Keratinocyte (primary cell): ENCODE results near the gene UCMA.

Experiments used
- EZH2 ChIP-seq: IDR thresholded peaks from one replicate; pipeline ENCODE4 v1.6.1; 2012; ENCODE audit warnings: inconsistent platforms, mild to moderate bottlenecking, low read length, moderate library complexity
- TF ChIP-seq, protein P1 (sequence below), 3 experiments: IDR thresholded peaks in 1 of 3; conservative IDR thresholded peaks in 1 of 3; optimal IDR thresholded peaks in 1 of 3; 2 replicates in 2 of 3; 3 replicates in 1 of 3; pipeline versions ENCODE3 to v1.5.1; 2011; ENCODE audit warnings: low read length in 3 of 3, mild to moderate bottlenecking in 3 of 3, moderate library complexity in 2 of 3, control low read depth in 1 of 3, inconsistent platforms in 1 of 3; ENCODE audit not compliant: insufficient read depth in 2 of 3; ENCODE audit errors: extremely low read depth in 1 of 3

GRCh38 chr10:13201132-13201531 lies 33.0 kb downstream of the UCMA start:
- TF ChIP-seq, protein P1, sequence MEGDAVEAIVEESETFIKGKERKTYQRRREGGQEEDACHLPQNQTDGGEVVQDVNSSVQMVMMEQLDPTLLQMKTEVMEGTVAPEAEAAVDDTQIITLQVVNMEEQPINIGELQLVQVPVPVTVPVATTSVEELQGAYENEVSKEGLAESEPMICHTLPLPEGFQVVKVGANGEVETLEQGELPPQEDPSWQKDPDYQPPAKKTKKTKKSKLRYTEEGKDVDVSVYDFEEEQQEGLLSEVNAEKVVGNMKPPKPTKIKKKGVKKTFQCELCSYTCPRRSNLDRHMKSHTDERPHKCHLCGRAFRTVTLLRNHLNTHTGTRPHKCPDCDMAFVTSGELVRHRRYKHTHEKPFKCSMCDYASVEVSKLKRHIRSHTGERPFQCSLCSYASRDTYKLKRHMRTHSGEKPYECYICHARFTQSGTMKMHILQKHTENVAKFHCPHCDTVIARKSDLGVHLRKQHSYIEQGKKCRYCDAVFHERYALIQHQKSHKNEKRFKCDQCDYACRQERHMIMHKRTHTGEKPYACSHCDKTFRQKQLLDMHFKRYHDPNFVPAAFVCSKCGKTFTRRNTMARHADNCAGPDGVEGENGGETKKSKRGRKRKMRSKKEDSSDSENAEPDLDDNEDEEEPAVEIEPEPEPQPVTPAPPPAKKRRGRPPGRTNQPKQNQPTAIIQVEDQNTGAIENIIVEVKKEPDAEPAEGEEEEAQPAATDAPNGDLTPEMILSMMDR (optimal IDR thresholded peaks at IDR 0.05 in 1 of 3, IDR thresholded peaks at IDR 0.05 in 1 of 3, conservative IDR thresholded peaks at IDR 0.05 in 1 of 3; ENCODE audit: extremely low read depth in 1 of 3, insufficient read depth in 2 of 3, low read length in 3 of 3), result no peak
- no peak for TF ChIP-seq EZH2
